Neural crest cell (in vitro differentiated cells): ENCODE measurements around the gene TBC1D9B. TPM values are rescaled to one million over a fixed set of nuclear protein-coding genes. Genes with fewer than 3 reads are reported as not detected.
A peak's percentile ranks its signal among the peaks of the same experiment; 100 is the strongest.

ENCODE experiments used
- DNase-seq: peaks from one replicate; pipeline ENCODE4 v3.0.0; 2021; ENCODE audit warnings: low read depth, mixed read lengths, low spot score
- H3K27ac Mint-ChIP-seq: one replicate; pipeline ENCODE4 v1.8.0; 2021; ENCODE audit warnings: mild to moderate bottlenecking, mixed read lengths; ENCODE audit not compliant: unreplicated experiment
- H3K27me3 Mint-ChIP-seq: 2 replicates; pipeline ENCODE4 v1.8.0; 2021; ENCODE audit warnings: low read depth, mild to moderate bottlenecking, mixed read lengths
- H3K36me3 Mint-ChIP-seq: 2 replicates; pipeline ENCODE4 v1.8.0; 2021; ENCODE audit warnings: low read depth, mild to moderate bottlenecking, mixed read lengths
- H3K4me1 Mint-ChIP-seq: 2 replicates; pipeline ENCODE4 v1.8.0; 2021; ENCODE audit warnings: mixed read lengths
- H3K4me3 Mint-ChIP-seq: one replicate; pipeline ENCODE4 v1.8.0; 2021; ENCODE audit warnings: mild to moderate bottlenecking, mixed read lengths
- H3K9me3 Mint-ChIP-seq: 2 replicates; pipeline ENCODE4 v1.8.0; 2021; ENCODE audit warnings: mixed read lengths
- total RNA-seq: library from RNA; stranded (reverse); gene quantifications from 2 replicates; pipeline ENCODE4 v1.2.1, GENCODE V29; 2021
- TF ChIP-seq, protein P1 (sequence below): fragments of 200-600 bp; sonication (generic); conservative IDR thresholded peaks from 2 replicates; pipeline ENCODE4 v1.5.0; 2021; ENCODE audit warnings: antibody characterized with exemption, mild to moderate bottlenecking

The TBC1D9B gene
- total RNA-seq, 1 donor from 2014 or later: 107 TPM

DNA sequence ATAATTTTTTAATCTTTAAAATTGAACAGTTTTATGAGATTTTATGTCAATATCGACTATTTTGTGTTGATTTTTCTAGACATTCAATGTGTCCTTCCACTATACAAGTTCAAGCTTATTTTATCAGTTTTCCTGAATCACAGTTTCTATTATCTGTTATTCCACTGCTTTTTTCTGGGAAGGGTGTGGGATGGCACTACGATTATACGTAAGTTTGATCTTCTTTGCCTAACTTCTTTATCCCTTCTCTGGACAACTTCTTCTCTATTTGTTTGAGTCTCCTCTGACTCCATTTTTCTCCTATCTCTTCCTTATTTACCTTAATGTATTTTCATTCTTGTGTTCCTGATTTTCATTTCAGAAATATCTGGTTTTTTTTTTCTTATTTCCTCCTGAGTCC, 24.5 kb downstream of the TBC1D9B start:
- Mint-ChIP-seq H3K27ac (no peak overlapping the region), H3K4me3 (no peak overlapping the region), H3K4me1 (no peaks in the 10 kb centered on the region), H3K36me3 (peaks cover 52% of the 10 kb centered on the region), H3K9me3 (peaks cover 21% of the 10 kb centered on the region), H3K27me3 (no peaks in the 10 kb centered on the region)
- no peak for DNase-seq
- TF ChIP-seq, protein P1, sequence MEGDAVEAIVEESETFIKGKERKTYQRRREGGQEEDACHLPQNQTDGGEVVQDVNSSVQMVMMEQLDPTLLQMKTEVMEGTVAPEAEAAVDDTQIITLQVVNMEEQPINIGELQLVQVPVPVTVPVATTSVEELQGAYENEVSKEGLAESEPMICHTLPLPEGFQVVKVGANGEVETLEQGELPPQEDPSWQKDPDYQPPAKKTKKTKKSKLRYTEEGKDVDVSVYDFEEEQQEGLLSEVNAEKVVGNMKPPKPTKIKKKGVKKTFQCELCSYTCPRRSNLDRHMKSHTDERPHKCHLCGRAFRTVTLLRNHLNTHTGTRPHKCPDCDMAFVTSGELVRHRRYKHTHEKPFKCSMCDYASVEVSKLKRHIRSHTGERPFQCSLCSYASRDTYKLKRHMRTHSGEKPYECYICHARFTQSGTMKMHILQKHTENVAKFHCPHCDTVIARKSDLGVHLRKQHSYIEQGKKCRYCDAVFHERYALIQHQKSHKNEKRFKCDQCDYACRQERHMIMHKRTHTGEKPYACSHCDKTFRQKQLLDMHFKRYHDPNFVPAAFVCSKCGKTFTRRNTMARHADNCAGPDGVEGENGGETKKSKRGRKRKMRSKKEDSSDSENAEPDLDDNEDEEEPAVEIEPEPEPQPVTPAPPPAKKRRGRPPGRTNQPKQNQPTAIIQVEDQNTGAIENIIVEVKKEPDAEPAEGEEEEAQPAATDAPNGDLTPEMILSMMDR: no peak

DNA sequence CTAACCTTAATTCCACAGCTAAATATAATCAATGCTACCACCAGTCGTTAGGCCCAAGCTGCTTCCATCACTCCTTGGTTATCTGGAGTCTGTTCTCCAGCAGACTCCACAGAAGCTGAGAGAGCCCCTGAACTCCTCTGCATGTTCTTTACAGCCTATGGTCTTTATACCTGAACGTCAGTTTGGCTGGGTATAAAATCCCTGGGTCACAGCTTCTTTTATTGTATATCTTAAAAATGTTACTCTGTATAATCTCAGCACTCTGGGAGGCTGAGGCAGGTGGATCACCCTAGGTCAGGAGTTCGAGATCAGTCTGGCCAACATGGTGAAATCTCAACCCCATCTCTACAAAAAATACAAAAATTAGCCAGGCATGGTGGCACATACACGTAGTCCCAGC, 25.4 kb downstream of the TBC1D9B start:
- Mint-ChIP-seq H3K4me1 (no peaks in the 10 kb centered on the region), H3K4me3 (no peak overlapping the region), H3K36me3 (peaks cover 54% of the 10 kb centered on the region)

DNA sequence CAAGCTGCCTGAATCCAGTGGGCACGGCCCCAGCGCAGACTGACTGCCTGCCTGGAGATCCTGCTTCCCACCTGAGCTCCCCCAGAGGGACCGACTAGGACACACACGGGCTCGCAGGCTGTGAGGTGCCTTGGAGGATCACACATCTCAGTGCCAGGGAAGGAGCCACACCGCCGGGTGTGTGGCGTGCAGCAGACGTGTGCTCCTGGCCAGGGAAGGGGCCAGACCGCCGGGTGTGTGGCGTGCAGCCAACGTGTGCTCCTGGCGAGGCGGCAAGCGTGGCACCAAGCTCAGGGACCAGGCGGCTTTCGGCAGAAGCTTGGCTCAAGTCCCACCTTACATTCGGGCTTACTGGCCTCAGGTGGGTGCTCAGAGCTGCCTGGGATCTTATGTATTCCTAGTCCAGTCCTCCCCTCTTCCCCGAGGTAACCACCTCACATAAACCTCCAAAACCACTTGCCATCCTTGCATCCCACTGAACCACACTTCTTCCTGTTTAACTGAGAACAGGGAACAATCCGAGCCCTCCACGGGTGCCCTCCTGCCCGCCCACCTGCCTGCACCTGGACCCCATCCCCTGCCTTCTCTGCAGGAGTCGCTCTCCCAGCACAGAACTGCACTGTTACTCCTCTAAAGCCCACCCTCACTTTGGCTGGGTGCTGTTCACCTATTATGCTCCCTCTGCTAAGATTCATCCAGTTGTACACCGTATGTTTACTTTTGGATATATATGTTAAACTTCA, 26.7 kb downstream of the TBC1D9B start:
- Mint-ChIP-seq H3K4me3 (no peak overlapping the region), H3K27me3 (no peaks in the 10 kb centered on the region), H3K4me1 (no peaks in the 10 kb centered on the region), H3K27ac (peak overlapping the region; percentile 35), H3K9me3 (peaks cover 19% of the 10 kb centered on the region), H3K36me3 (peaks cover 45% of the 10 kb centered on the region)
- TF ChIP-seq, protein P1: no peak
- no peak for DNase-seq

More for the DNA sequence above, 25.4 kb downstream of the TBC1D9B start:
- Mint-ChIP-seq H3K27ac (no peak overlapping the region), H3K9me3 (peaks cover 21% of the 10 kb centered on the region), H3K27me3 (no peaks in the 10 kb centered on the region)
- TF ChIP-seq, protein P1: no peak
- no peak for DNase-seq

DNA sequence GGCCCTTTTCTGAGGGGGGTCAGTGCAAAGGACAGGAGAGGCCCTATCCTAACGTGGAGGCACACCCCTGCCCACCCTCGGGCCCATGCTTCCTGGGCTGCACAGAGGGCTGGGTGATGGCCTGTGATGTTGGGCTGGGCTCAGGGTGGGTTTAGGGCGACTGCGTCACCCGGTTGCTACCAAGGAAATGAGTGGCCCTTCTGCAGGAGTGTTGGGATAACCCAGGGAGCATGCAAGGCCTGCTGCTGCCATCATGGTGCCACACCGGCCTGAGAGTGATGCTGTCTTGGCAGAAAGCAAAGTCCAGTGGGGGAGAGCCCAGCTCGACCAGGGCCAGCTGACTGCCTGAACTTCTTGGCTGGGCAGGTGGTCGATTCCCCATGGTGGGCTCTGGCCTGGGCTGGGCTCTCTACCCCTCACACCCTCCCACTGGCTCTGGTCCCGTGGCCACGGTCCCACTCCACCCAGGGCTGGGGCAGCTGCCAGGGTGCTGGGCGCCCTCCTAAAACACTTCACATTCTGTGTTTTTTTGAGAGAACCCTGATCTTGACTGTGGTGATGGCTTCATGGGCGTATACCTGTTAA, 27.5 kb downstream of the TBC1D9B start:
- Mint-ChIP-seq H3K9me3 (peaks cover 17% of the 10 kb centered on the region), H3K36me3 (peaks cover 39% of the 10 kb centered on the region), H3K27ac (no peak overlapping the region), H3K4me3 (no peak overlapping the region), H3K27me3 (no peaks in the 10 kb centered on the region), H3K4me1 (no peaks in the 10 kb centered on the region)
- TF ChIP-seq, protein P1: no peak
- DNase-seq: no peak

DNA sequence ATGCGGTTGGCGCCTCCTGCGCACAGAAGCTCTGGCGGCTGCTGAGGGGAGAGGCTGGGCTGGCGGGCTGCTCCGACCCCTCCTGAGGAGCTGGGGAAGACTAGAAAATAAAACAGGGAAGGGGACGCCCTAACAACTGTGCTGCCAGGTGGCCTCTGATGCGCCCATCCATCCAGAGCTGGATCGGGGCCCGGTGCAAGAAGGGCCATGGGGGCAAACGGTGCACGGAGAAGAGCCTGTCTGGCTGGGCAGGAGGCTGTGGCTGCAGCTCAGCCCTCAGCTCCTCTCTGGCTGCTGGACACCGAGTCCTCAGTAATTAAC, 28.0 kb downstream of the TBC1D9B start:
- Mint-ChIP-seq H3K4me1 (no peaks in the 10 kb centered on the region), H3K36me3 (peaks cover 35% of the 10 kb centered on the region), H3K27ac (no peak overlapping the region), H3K9me3 (peaks cover 13% of the 10 kb centered on the region), H3K27me3 (no peaks in the 10 kb centered on the region), H3K4me3 (no peak overlapping the region)
- DNase-seq: no peak
- TF ChIP-seq, protein P1: no peak
